GM21576 (cell line): Measurements from ENCODE around the gene KATNB1.

Experiments used
- ATAC-seq: cut with Tn5 transposase; IDR thresholded peaks from one replicate; pipeline ENCODE4 v1.9.1; 2021; ENCODE audit warnings: mild to moderate bottlenecking, moderate library complexity; ENCODE audit not compliant: unreplicated experiment

Gene KATNB1

GRCh38 chr16:57735755-57736418 lies at the start of gene KATNB1:
TSS of gene KATNB1 (plus strand) at chr16:57735770. CDS start at chr16:57737244, 1,474 bp downstream.
- no peak for ATAC-seq

- no peak for ATAC-seq
Measured at GRCh38 chr16:57686577-57686976, 49.0 kb upstream of the KATNB1 start.

GRCh38 chr16:57687363-57687929 lies 48.1 kb upstream of the KATNB1 start:
- ATAC-seq = no peak

- no peak for ATAC-seq
Measured at GRCh38 chr16:57688487-57688986, 47.0 kb upstream of the KATNB1 start.

- no peak for ATAC-seq
Measured at GRCh38 chr16:57688987-57689761, 46.4 kb upstream of the KATNB1 start.

- peak; percentile 59 for ATAC-seq
Measured at GRCh38 chr16:57689762-57690558, 45.6 kb upstream of the KATNB1 start.

GRCh38 chr16:57690782-57691471 lies 44.6 kb upstream of the KATNB1 start:
- no peak for ATAC-seq

GRCh38 chr16:57692636-57693035 lies 42.9 kb upstream of the KATNB1 start:
- ATAC-seq = no peak

- ATAC-seq = no peak
Measured at GRCh38 chr16:57693550-57693949, 42.0 kb upstream of the KATNB1 start.

GRCh38 chr16:57694231-57694724 lies 41.3 kb upstream of the KATNB1 start:
- ATAC-seq = no peak

GRCh38 chr16:57694725-57695679 lies 40.6 kb upstream of the KATNB1 start, which contains the start of gene DRC7:
TSS of gene DRC7 (plus strand) at chr16:57694806. CDS start at chr16:57697950, 3,144 bp downstream.
- no peak for ATAC-seq

- ATAC-seq = no peak
Measured at GRCh38 chr16:57695680-57696069, 39.9 kb upstream of the KATNB1 start.

GRCh38 chr16:57696240-57696639 lies 39.3 kb upstream of the KATNB1 start:
- no peak for ATAC-seq

GRCh38 chr16:57697896-57698537 lies 37.6 kb upstream of the KATNB1 start:
- no peak for ATAC-seq

- ATAC-seq = no peak
Measured at GRCh38 chr16:57698812-57699405, 36.7 kb upstream of the KATNB1 start.

- ATAC-seq = no peak
Measured at GRCh38 chr16:57699481-57699880, 36.1 kb upstream of the KATNB1 start.

GRCh38 chr16:57699899-57700298 lies 35.7 kb upstream of the KATNB1 start:
- ATAC-seq = no peak
